Activated CD4-positive, alpha-beta T cell treated with anti-CD3 and anti-CD28 coated beads for 4 hours (primary cell): ENCODE results near the gene LGALS7.
"Not testable (repeated sequence)": the region's sequence is repeated elsewhere in the genome, so short reads cannot be mapped to it uniquely, and the experiment has no call there.

Source experiments
- DNase-seq, 2 donors: peaks; one replicate each; pipeline ENCODE4 v3.0.0-alpha.2; 2020

The LGALS7 gene

GRCh38 chr19:38770228-38770948 lies 2.9 kb downstream of the LGALS7 start:
- peak in 1 of 2 donors; percentile 5 for DNase-seq

- DNase-seq = peak; percentile 82 to 92
Observed at GRCh38 chr19:38769635-38770211, 3.6 kb downstream of the LGALS7 start.

GRCh38 chr19:38766276-38767047 lies 6.9 kb downstream of the LGALS7 start:
- no peak for DNase-seq

GRCh38 chr19:38765214-38765613 lies 8.1 kb downstream of the LGALS7 start:
- DNase-seq = no peak

GRCh38 chr19:38763795-38764220 lies 9.5 kb downstream of the LGALS7 start:
- DNase-seq = no peak

GRCh38 chr19:38761884-38762389 lies 11.4 kb downstream of the LGALS7 start:
- not testable (repeated sequence) for DNase-seq

GRCh38 chr19:38760805-38761517 lies 12.4 kb downstream of the LGALS7 start:
- not testable (repeated sequence) for DNase-seq

- no peak for DNase-seq
Observed at GRCh38 chr19:38759590-38760003, 13.7 kb downstream of the LGALS7 start.

GRCh38 chr19:38754196-38754595 lies 19.1 kb downstream of the LGALS7 start:
- not testable (repeated sequence) for DNase-seq

GRCh38 chr19:38753783-38754182 lies 19.5 kb downstream of the LGALS7 start:
- not testable (repeated sequence) for DNase-seq

GRCh38 chr19:38745316-38745715 lies 28.0 kb downstream of the LGALS7 start:
- no peak for DNase-seq

GRCh38 chr19:38744874-38745273 lies 28.4 kb downstream of the LGALS7 start:
- DNase-seq = no peak

- no peak for DNase-seq
Observed at GRCh38 chr19:38744298-38744681, 29.0 kb downstream of the LGALS7 start, which contains the start of gene CAPN12. Gene CAPN12, minus strand, starts transcription at chr19:38744474. Its CDS starts 309 bp downstream, at chr19:38744165.

GRCh38 chr19:38743394-38744297 lies 29.7 kb downstream of the LGALS7 start:
- no peak for DNase-seq

GRCh38 chr19:38742906-38743305 lies 30.4 kb downstream of the LGALS7 start:
- no peak for DNase-seq

- DNase-seq = no peak
Observed at GRCh38 chr19:38742296-38742695, 31.0 kb downstream of the LGALS7 start.

- DNase-seq = no peak
Observed at GRCh38 chr19:38741670-38742069, 31.6 kb downstream of the LGALS7 start.

GRCh38 chr19:38740932-38741331 lies 32.4 kb downstream of the LGALS7 start:
- no peak for DNase-seq

- no peak for DNase-seq
Observed at GRCh38 chr19:38740257-38740592, 33.1 kb downstream of the LGALS7 start.

- DNase-seq = peak in 1 of 2 donors; percentile 35
Observed at GRCh38 chr19:38739440-38740256, 33.7 kb downstream of the LGALS7 start.
